ENCODE data around the gene SULT1B1. TPM values are rescaled to one million over a fixed set of nuclear protein-coding genes. Genes with fewer than 3 reads are reported as not detected.

Gene SULT1B1
- total RNA-seq (ENCODE audit: unreplicated experiment), result not detected
- long read RNA-seq, result 0 reads

GRCh38 chr4:69760455-69760854, at the start of gene SULT1B1:
TSS of gene SULT1B1 (minus strand) at chr4:69760620. CDS start at chr4:69755217, 5,403 bp downstream.
- TF ChIP-seq CTCF (IDR thresholded peaks at IDR 0.05; ENCODE audit: unreplicated experiment), result no peak
- no peak within 1 kb of the TSS for H3K27ac Mint-ChIP-seq (ENCODE audit: unreplicated experiment)
- H3K4me1 Mint-ChIP-seq (ENCODE audit: unreplicated experiment), result no peaks in the 10 kb centered on the region
- H3K4me3 Mint-ChIP-seq (ENCODE audit: unreplicated experiment), result no peak within 1 kb of the TSS
- DNase-seq (ENCODE audit: low spot score), result no peak
- peaks cover 3% of the 10 kb centered on the region for H3K36me3 Mint-ChIP-seq (ENCODE audit: low read depth, unreplicated experiment)
- no peaks in the 10 kb centered on the region for H3K9me3 Mint-ChIP-seq (ENCODE audit: unreplicated experiment)
- H3K27me3 Mint-ChIP-seq (ENCODE audit: unreplicated experiment), result no peaks in the 10 kb centered on the region

GRCh38 chr4:69800599-69800998, 40.2 kb upstream of the SULT1B1 start:
- DNase-seq (ENCODE audit: low spot score), result no peak

GRCh38 chr4:69799337-69799736, 38.9 kb upstream of the SULT1B1 start:
- TF ChIP-seq CTCF (IDR thresholded peaks at IDR 0.05; ENCODE audit: unreplicated experiment), result no peak
- Mint-ChIP-seq H3K4me1 (ENCODE audit: unreplicated experiment) (no peaks in the 10 kb centered on the region), H3K36me3 (ENCODE audit: low read depth, unreplicated experiment) (no peaks in the 10 kb centered on the region), H3K4me3 (ENCODE audit: unreplicated experiment) (no peak overlapping the region), H3K27ac (ENCODE audit: unreplicated experiment) (no peak overlapping the region), H3K9me3 (ENCODE audit: unreplicated experiment) (no peaks in the 10 kb centered on the region), H3K27me3 (ENCODE audit: unreplicated experiment) (no peaks in the 10 kb centered on the region)
- DNase-seq (ENCODE audit: low spot score), result no peak

More at GRCh38 chr4:69800599-69800998, 40.2 kb upstream of the SULT1B1 start:
- Mint-ChIP-seq H3K36me3 (ENCODE audit: low read depth, unreplicated experiment) (no peaks in the 10 kb centered on the region), H3K9me3 (ENCODE audit: unreplicated experiment) (no peaks in the 10 kb centered on the region), H3K27ac (ENCODE audit: unreplicated experiment) (no peak overlapping the region), H3K4me1 (ENCODE audit: unreplicated experiment) (no peaks in the 10 kb centered on the region), H3K27me3 (ENCODE audit: unreplicated experiment) (no peaks in the 10 kb centered on the region), H3K4me3 (ENCODE audit: unreplicated experiment) (no peak overlapping the region)
- no peak for TF ChIP-seq CTCF (IDR thresholded peaks at IDR 0.05; ENCODE audit: unreplicated experiment)

- H3K9me3 Mint-ChIP-seq (ENCODE audit: unreplicated experiment), result no peaks in the 10 kb centered on the region
- no peak for TF ChIP-seq CTCF (IDR thresholded peaks at IDR 0.05; ENCODE audit: unreplicated experiment)
- no peak for DNase-seq (ENCODE audit: low spot score)
- no peaks in the 10 kb centered on the region for H3K36me3 Mint-ChIP-seq (ENCODE audit: low read depth, unreplicated experiment)
- no peaks in the 10 kb centered on the region for H3K4me1 Mint-ChIP-seq (ENCODE audit: unreplicated experiment)
- H3K27ac Mint-ChIP-seq (ENCODE audit: unreplicated experiment), result no peak overlapping the region
- H3K4me3 Mint-ChIP-seq (ENCODE audit: unreplicated experiment), result no peak overlapping the region
- no peaks in the 10 kb centered on the region for H3K27me3 Mint-ChIP-seq (ENCODE audit: unreplicated experiment)
Observed at GRCh38 chr4:69793732-69794131, 33.3 kb upstream of the SULT1B1 start.

- Mint-ChIP-seq H3K36me3 (ENCODE audit: low read depth, unreplicated experiment) (no peaks in the 10 kb centered on the region), H3K27me3 (ENCODE audit: unreplicated experiment) (no peaks in the 10 kb centered on the region), H3K4me3 (ENCODE audit: unreplicated experiment) (no peak overlapping the region), H3K4me1 (ENCODE audit: unreplicated experiment) (no peaks in the 10 kb centered on the region), H3K27ac (ENCODE audit: unreplicated experiment) (no peak overlapping the region), H3K9me3 (ENCODE audit: unreplicated experiment) (no peaks in the 10 kb centered on the region)
- TF ChIP-seq CTCF (IDR thresholded peaks at IDR 0.05; ENCODE audit: unreplicated experiment), result no peak
- no peak for DNase-seq (ENCODE audit: low spot score)
Observed at GRCh38 chr4:69787879-69788278, 27.5 kb upstream of the SULT1B1 start.

All from endothelial cell (in vitro differentiated cells).